Measurements from ENCODE around the gene ARHGEF25.

Gene ARHGEF25

GRCh38 chr12:57603324-57603723 is 7.9 kb upstream of the ARHGEF25 start:
- Histone ChIP-seq H3K4me3 (ENCODE audit: severe bottlenecking) (no peak overlapping the region), H3K27me3 (ENCODE audit: insufficient read depth, poor library complexity, severe bottlenecking) (no peaks in the 10 kb centered on the region), H3K36me3 (ENCODE audit: low read depth) (peaks cover 19% of the 10 kb centered on the region), H3K9me3 (ENCODE audit: severe bottlenecking) (no peaks in the 10 kb centered on the region), H3K27ac (ENCODE audit: poor library complexity, severe bottlenecking) (peak overlapping the region; percentile 19), H3K4me1 (ENCODE audit: insufficient read depth, poor library complexity, severe bottlenecking) (peaks cover 5% of the 10 kb centered on the region)
- no peak for TF ChIP-seq CTCF (IDR thresholded peaks at IDR 0.05; ENCODE audit: poor library complexity, severe bottlenecking)
- ATAC-seq (ENCODE audit: low read depth) (no peak), DNase-seq (ENCODE audit: low spot score) (no peak)

GRCh38 chr12:57603815-57604453 is 7.3 kb upstream of the ARHGEF25 start:
- DNase-seq (ENCODE audit: low spot score) (no peak), ATAC-seq (ENCODE audit: low read depth) (peak; percentile 51; the same call in 2 of the 3 replicates)
- H3K27ac ChIP-seq (ENCODE audit: poor library complexity, severe bottlenecking), result peak overlapping the region; percentile 19
- no peak for TF ChIP-seq CTCF (IDR thresholded peaks at IDR 0.05; ENCODE audit: poor library complexity, severe bottlenecking)
- peak overlapping the region; percentile 43 for H3K4me3 ChIP-seq (ENCODE audit: severe bottlenecking)
- no peaks in the 10 kb centered on the region for H3K9me3 ChIP-seq (ENCODE audit: severe bottlenecking)
- H3K4me1 ChIP-seq (ENCODE audit: insufficient read depth, poor library complexity, severe bottlenecking), result peaks cover 5% of the 10 kb centered on the region
- H3K36me3 ChIP-seq (ENCODE audit: low read depth), result peaks cover 18% of the 10 kb centered on the region
- no peaks in the 10 kb centered on the region for H3K27me3 ChIP-seq (ENCODE audit: insufficient read depth, poor library complexity, severe bottlenecking)

- Histone ChIP-seq H3K4me1 (ENCODE audit: insufficient read depth, poor library complexity, severe bottlenecking) (peaks cover 5% of the 10 kb centered on the region), H3K9me3 (ENCODE audit: severe bottlenecking) (no peaks in the 10 kb centered on the region), H3K27ac (ENCODE audit: poor library complexity, severe bottlenecking) (peak within 1 kb of the TSS; percentile 19), H3K36me3 (ENCODE audit: low read depth) (peaks cover 14% of the 10 kb centered on the region), H3K27me3 (ENCODE audit: insufficient read depth, poor library complexity, severe bottlenecking) (no peaks in the 10 kb centered on the region), H3K4me3 (ENCODE audit: severe bottlenecking) (peak within 1 kb of the TSS; percentile 43)
- no peak for TF ChIP-seq CTCF (IDR thresholded peaks at IDR 0.05; ENCODE audit: poor library complexity, severe bottlenecking)
- no peak for DNase-seq (ENCODE audit: low spot score)
- peak; percentile 30; the same call in 2 of the 3 replicates for ATAC-seq (ENCODE audit: low read depth)
These were observed 6.7 kb upstream of the ARHGEF25 start, which contains the start of gene DTX3 for GRCh38 chr12:57604454-57604991. DTX3 (plus strand) TSS chr12:57604824; CDS start chr12:57606518, 1,694 bp downstream.

- no peak for TF ChIP-seq CTCF (IDR thresholded peaks at IDR 0.05; ENCODE audit: poor library complexity, severe bottlenecking)
- DNase-seq (ENCODE audit: low spot score) (no peak), ATAC-seq (ENCODE audit: low read depth) (peak; percentile 24; the same call in 1 of the 3 replicates)
- peaks cover 13% of the 10 kb centered on the region for H3K36me3 ChIP-seq (ENCODE audit: low read depth)
- no peaks in the 10 kb centered on the region for H3K9me3 ChIP-seq (ENCODE audit: severe bottlenecking)
- H3K4me1 ChIP-seq (ENCODE audit: insufficient read depth, poor library complexity, severe bottlenecking), result peaks cover 5% of the 10 kb centered on the region
- peak overlapping the region; percentile 19 for H3K27ac ChIP-seq (ENCODE audit: poor library complexity, severe bottlenecking)
- peak overlapping the region; percentile 43 for H3K4me3 ChIP-seq (ENCODE audit: severe bottlenecking)
- H3K27me3 ChIP-seq (ENCODE audit: insufficient read depth, poor library complexity, severe bottlenecking), result no peaks in the 10 kb centered on the region
These were observed 6.0 kb upstream of the ARHGEF25 start for GRCh38 chr12:57604992-57605810.
